Muscle of leg (tissue), 11 donors: Measurements from ENCODE around the gene BRPF1. TPM values are rescaled to one million over a fixed set of nuclear protein-coding genes. Genes with fewer than 3 reads are reported as not detected.

Experiments used
- DNase-seq: peaks from one replicate; pipeline ENCODE4 v3.0.0; 2013
- H3K27ac ChIP-seq: one replicate; pipeline ENCODE4 v1.5.1; 2013; ENCODE audit warnings: mild to moderate bottlenecking, low read length, control low read depth
- H3K27me3 ChIP-seq: one replicate; pipeline ENCODE4 v1.6.1; 2013; ENCODE audit warnings: low read length; ENCODE audit not compliant: control insufficient read depth, insufficient read depth
- H3K36me3 ChIP-seq: one replicate; pipeline ENCODE4 v1.6.1; 2013; ENCODE audit warnings: low read length; ENCODE audit not compliant: control insufficient read depth, insufficient read depth
- H3K4me1 ChIP-seq: one replicate; pipeline ENCODE4 v1.6.1; 2013; ENCODE audit warnings: low read length; ENCODE audit not compliant: control insufficient read depth, insufficient read depth
- H3K4me3 ChIP-seq: one replicate; pipeline ENCODE4 v1.5.1; 2013; ENCODE audit warnings: low read length, control low read depth
- H3K9me3 ChIP-seq: replicated peaks from 2 replicates; pipeline ENCODE4 v1.6.1; 2013; ENCODE audit warnings: low read depth, low read length; ENCODE audit not compliant: control insufficient read depth
- WGBS: methylation state at CpG from one replicate; pipeline ENCODE4 v1.1.5; 2013; ENCODE audit warnings: missing lambda C conversion rate; ENCODE audit not compliant: insufficient coverage; 5-methylcytosine and 5-hydroxymethylcytosine counted together
- polyA plus RNA-seq, 8 donors: library from polyadenylated mRNA; unstranded; fragments of 120-200 nt; gene quantifications; one replicate each; pipeline versions ENCODE4 v1.2.1 to v1.2.3, GENCODE V29; 2013; ENCODE audit warnings: inconsistent platforms in 1 of 8, low replicate concordance in 1 of 8; ENCODE audit not compliant: insufficient read length in 8 of 8, insufficient read depth in 1 of 8
- total RNA-seq: library from RNA; stranded (reverse); fragments of 120-200 nt; gene quantifications from one replicate; pipeline ENCODE4 v1.2.4, GENCODE V29; 2013

BRPF1 gene
- total and polyA plus RNA-seq, 9 donors: 11.6 to 17.1 (median 13.9) TPM

GRCh38 chr3:9797196-9797945 is 65.8 kb downstream of the BRPF1 start:
- 96% methylated on average over 6 of the region's 12 CpGs for WGBS
- DNase-seq: no peak

More at GRCh38 chr3:9797196-9797945, 65.8 kb downstream of the BRPF1 start:
- Histone ChIP-seq H3K36me3 (peaks cover 51% of the 10 kb centered on the region), H3K27me3 (no peaks in the 10 kb centered on the region), H3K27ac (no peak overlapping the region), H3K9me3 (no peaks in the 10 kb centered on the region), H3K4me1 (peaks cover 10% of the 10 kb centered on the region), H3K4me3 (no peak overlapping the region)

Other genes with a start within 250 kb of the BRPF1 start
- gene LHFPL4, start 177.9 kb upstream of the BRPF1 start, total RNA-seq: under 0.01 TPM
- gene LHFPL4, start 177.9 kb upstream of the BRPF1 start, polyA plus RNA-seq: under 1 TPM in 4 of 8 donors, not detected in 4; 0.03 to 0.19 (median 0.09) TPM
- 20.3 TPM for gene MTMR14, start 82.2 kb upstream of the BRPF1 start, total RNA-seq
- 10 to 100 TPM; 16.5 to 21.0 (median 18.9) TPM for gene MTMR14, start 82.2 kb upstream of the BRPF1 start, polyA plus RNA-seq
- 0.09 TPM for gene CPNE9, start 27.9 kb upstream of the BRPF1 start, total RNA-seq
- under 1 TPM in 2 of 8 donors, not detected in 6; 0.06 to 0.14 TPM for gene CPNE9, start 27.9 kb upstream of the BRPF1 start, polyA plus RNA-seq
- gene OGG1, start 18.2 kb downstream of the BRPF1 start, total RNA-seq: 21.4 TPM
- 10 to 100 TPM; 24.0 to 38.6 (median 30.0) TPM for gene OGG1, start 18.2 kb downstream of the BRPF1 start, polyA plus RNA-seq
- gene CAMK1, start 38.2 kb downstream of the BRPF1 start, total RNA-seq: 19.8 TPM
- gene CAMK1, start 38.2 kb downstream of the BRPF1 start, polyA plus RNA-seq: 10 to 100 TPM; 12.3 to 22.0 (median 16.6) TPM
- 41.3 TPM for gene TADA3, start 60.7 kb downstream of the BRPF1 start, total RNA-seq
- gene TADA3, start 60.7 kb downstream of the BRPF1 start, polyA plus RNA-seq: 10 to 100 TPM; 54.4 to 64.2 (median 59.9) TPM
- 88.8 TPM for gene ARPC4, start 61.3 kb downstream of the BRPF1 start, total RNA-seq
- 100 to 1,000 TPM in 2 of 8 donors, 10 to 100 TPM in 6; 74.9 to 107 (median 87.7) TPM for gene ARPC4, start 61.3 kb downstream of the BRPF1 start, polyA plus RNA-seq
- gene TTLL3, start 78.5 kb downstream of the BRPF1 start, total RNA-seq: 21.4 TPM
- gene TTLL3, start 78.5 kb downstream of the BRPF1 start, polyA plus RNA-seq: 10 to 100 TPM; 12.6 to 35.7 (median 27.1) TPM
- gene RPUSD3, start 112.3 kb downstream of the BRPF1 start, total RNA-seq: 23.9 TPM
- gene RPUSD3, start 112.3 kb downstream of the BRPF1 start, polyA plus RNA-seq: 10 to 100 TPM; 18.6 to 32.7 (median 25.6) TPM
- gene CIDEC, start 148.5 kb downstream of the BRPF1 start, total RNA-seq: 0.13 TPM
- gene CIDEC, start 148.5 kb downstream of the BRPF1 start, polyA plus RNA-seq: 1 to 10 TPM in 2 of 8 donors, under 1 TPM in 6; 0.16 to 4.1 (median 0.36) TPM
- gene JAGN1, start 158.9 kb downstream of the BRPF1 start, total RNA-seq: 19.7 TPM
- gene JAGN1, start 158.9 kb downstream of the BRPF1 start, polyA plus RNA-seq: 10 to 100 TPM; 25.0 to 33.3 (median 30.6) TPM
- 1.0 TPM for gene IL17RE, start 171.1 kb downstream of the BRPF1 start, total RNA-seq
- 1 to 10 TPM; 1.2 to 6.5 (median 3.1) TPM for gene IL17RE, start 171.1 kb downstream of the BRPF1 start, polyA plus RNA-seq
- 17.3 TPM for gene IL17RC, start 185.4 kb downstream of the BRPF1 start, total RNA-seq
- 10 to 100 TPM; 18.7 to 26.9 (median 21.4) TPM for gene IL17RC, start 185.4 kb downstream of the BRPF1 start, polyA plus RNA-seq
- 42.4 TPM for gene CRELD1, start 202.1 kb downstream of the BRPF1 start, total RNA-seq
- gene CRELD1, start 202.1 kb downstream of the BRPF1 start, polyA plus RNA-seq: 10 to 100 TPM; 22.5 to 41.4 (median 29.9) TPM
- gene PRRT3, start 220.7 kb downstream of the BRPF1 start, total RNA-seq: 0.75 TPM
- gene PRRT3, start 220.7 kb downstream of the BRPF1 start, polyA plus RNA-seq: 1 to 10 TPM; 1.2 to 2.5 (median 1.9) TPM